GM13977 (cell line): ENCODE measurements around the gene PCDHA11.
A peak's percentile ranks its signal among the peaks of the same experiment; 100 is the strongest.
"Not testable (repeated sequence)": the region's sequence is repeated elsewhere in the genome, so short reads cannot be mapped to it uniquely, and the experiment has no call there.

Experiments
- DNase-seq: peaks from one replicate; pipeline ENCODE4 v3.0.0; 2012; ENCODE audit warnings: low spot score
- CTCF ChIP-seq: IDR thresholded peaks from 2 replicates; pipeline ENCODE4 v1.5.1; 2012; ENCODE audit warnings: mild to moderate bottlenecking, control low read depth; ENCODE audit not compliant: insufficient read depth; ENCODE audit errors: extremely low read depth, missing control alignments
- in situ Hi-C: fragments of 300-500 bp; cut with MboI; formaldehyde crosslinking; loops from one replicate; pipeline ENCODE4 v1.12.0; 2022; ENCODE audit warnings: low sequenced_read_pairs, low pct_unique_long_range_greater_than_20kb, mixed read lengths, inconsistent platforms; ENCODE audit not compliant: unreplicated experiment

The PCDHA11 gene

GRCh38 chr5:140868721-140869554, at the start of gene PCDHA11:
TSS of gene PCDHA11 (plus strand) at chr5:140868957. CDS start at chr5:140869104, 147 bp downstream.
- in situ Hi-C loops, result no loop called here
- no peak for DNase-seq

GRCh38 chr5:140821375-140822280, 47.1 kb upstream of the PCDHA11 start, which contains the start of gene PCDHA5:
TSS of gene PCDHA5 (plus strand) at chr5:140821613.
- no peak for DNase-seq
- in situ Hi-C loops, result no loop called here
- TF ChIP-seq CTCF, result peak; percentile 27

More at GRCh38 chr5:140868721-140869554, at the start of gene PCDHA11:
- peak; percentile 24 for TF ChIP-seq CTCF

GRCh38 chr5:140822281-140822629, 46.5 kb upstream of the PCDHA11 start:
- no peak for DNase-seq
- in situ Hi-C loops, result no loop called here
- TF ChIP-seq CTCF, result no peak

GRCh38 chr5:140822969-140823368, 45.8 kb upstream of the PCDHA11 start:
- in situ Hi-C loops, DNase-seq: not testable (repeated sequence)

GRCh38 chr5:140823475-140823874, 45.3 kb upstream of the PCDHA11 start:
- no peak for DNase-seq
- in situ Hi-C loops, result no loop called here
- no peak for TF ChIP-seq CTCF

GRCh38 chr5:140827704-140828361, 40.9 kb upstream of the PCDHA11 start, which contains the start of gene PCDHA6:
TSS of gene PCDHA6 (plus strand) at chr5:140827960. CDS start at chr5:140828092, 132 bp downstream.
- DNase-seq, result no peak
- in situ Hi-C loops, result no loop called here

More at GRCh38 chr5:140827704-140828361, 40.9 kb upstream of the PCDHA11 start, which contains the start of gene PCDHA6:
- TF ChIP-seq CTCF, result no peak
